Peyer's patch (tissue), 4 donors: ENCODE data around the gene NOC4L.

Source experiments
- POLR2A ChIP-seq, 2 donors: fragments of 450-650 bp; IDR thresholded peaks; one replicate each; pipeline ENCODE4 v1.5.1; 2017; ENCODE audit warnings: antibody characterized with exemption in 2 of 2, mild to moderate bottlenecking in 2 of 2, moderate library complexity in 2 of 2
- TF ChIP-seq, protein P1 (sequence below), 6 experiments: fragments of 450-650 bp in 4 of 6; fragments of 200-600 bp in 2 of 6; sonication (generic) in 1 of 6; IDR thresholded peaks; one replicate each; pipeline ENCODE4 v1.5.1; 2017 to 2019; ENCODE audit warnings: antibody characterized with exemption in 6 of 6, mild to moderate bottlenecking in 3 of 6, moderate library complexity in 1 of 6

GRCh38 chr12:132164426-132164825 is 20.2 kb downstream of the NOC4L start:
- TF ChIP-seq POLR2A (IDR thresholded peaks at IDR 0.05) = no peak
- TF ChIP-seq, protein P1, sequence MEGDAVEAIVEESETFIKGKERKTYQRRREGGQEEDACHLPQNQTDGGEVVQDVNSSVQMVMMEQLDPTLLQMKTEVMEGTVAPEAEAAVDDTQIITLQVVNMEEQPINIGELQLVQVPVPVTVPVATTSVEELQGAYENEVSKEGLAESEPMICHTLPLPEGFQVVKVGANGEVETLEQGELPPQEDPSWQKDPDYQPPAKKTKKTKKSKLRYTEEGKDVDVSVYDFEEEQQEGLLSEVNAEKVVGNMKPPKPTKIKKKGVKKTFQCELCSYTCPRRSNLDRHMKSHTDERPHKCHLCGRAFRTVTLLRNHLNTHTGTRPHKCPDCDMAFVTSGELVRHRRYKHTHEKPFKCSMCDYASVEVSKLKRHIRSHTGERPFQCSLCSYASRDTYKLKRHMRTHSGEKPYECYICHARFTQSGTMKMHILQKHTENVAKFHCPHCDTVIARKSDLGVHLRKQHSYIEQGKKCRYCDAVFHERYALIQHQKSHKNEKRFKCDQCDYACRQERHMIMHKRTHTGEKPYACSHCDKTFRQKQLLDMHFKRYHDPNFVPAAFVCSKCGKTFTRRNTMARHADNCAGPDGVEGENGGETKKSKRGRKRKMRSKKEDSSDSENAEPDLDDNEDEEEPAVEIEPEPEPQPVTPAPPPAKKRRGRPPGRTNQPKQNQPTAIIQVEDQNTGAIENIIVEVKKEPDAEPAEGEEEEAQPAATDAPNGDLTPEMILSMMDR (IDR thresholded peaks at IDR 0.05) = no peak
